ENCODE data around the gene ZFHX3.

GRCh38 chr16:73076324-73076810 is 28.4 kb upstream of the ZFHX3 start:
- TF ChIP-seq CTCF (IDR thresholded peaks at IDR 0.05) (no peak), POLR2A (IDR thresholded peaks at IDR 0.05) (no peak)

All from right lobe of liver (tissue), 4 donors.